ENCODE results near the gene CSTPP1.

DNA sequence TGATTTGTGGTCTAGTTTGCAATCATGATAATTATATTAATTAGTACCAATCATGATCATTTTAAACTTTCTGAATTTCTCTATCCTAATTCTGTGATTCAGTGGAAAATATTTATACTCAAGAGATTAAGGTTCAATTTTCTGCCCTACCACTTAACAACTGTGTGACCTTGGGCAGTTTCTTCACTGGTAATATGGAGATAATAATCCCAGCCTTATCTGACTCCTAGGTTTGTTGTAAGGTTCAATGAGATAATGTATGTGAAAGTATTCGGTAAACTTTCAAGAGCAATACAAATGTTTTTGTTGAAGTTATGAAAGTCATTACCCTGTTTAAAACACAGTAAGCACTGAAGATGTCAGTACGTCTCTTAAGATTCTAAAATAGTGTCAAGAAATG lies 36.3 kb downstream of the CSTPP1 start:
- TF ChIP-seq, protein P1, sequence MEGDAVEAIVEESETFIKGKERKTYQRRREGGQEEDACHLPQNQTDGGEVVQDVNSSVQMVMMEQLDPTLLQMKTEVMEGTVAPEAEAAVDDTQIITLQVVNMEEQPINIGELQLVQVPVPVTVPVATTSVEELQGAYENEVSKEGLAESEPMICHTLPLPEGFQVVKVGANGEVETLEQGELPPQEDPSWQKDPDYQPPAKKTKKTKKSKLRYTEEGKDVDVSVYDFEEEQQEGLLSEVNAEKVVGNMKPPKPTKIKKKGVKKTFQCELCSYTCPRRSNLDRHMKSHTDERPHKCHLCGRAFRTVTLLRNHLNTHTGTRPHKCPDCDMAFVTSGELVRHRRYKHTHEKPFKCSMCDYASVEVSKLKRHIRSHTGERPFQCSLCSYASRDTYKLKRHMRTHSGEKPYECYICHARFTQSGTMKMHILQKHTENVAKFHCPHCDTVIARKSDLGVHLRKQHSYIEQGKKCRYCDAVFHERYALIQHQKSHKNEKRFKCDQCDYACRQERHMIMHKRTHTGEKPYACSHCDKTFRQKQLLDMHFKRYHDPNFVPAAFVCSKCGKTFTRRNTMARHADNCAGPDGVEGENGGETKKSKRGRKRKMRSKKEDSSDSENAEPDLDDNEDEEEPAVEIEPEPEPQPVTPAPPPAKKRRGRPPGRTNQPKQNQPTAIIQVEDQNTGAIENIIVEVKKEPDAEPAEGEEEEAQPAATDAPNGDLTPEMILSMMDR (IDR thresholded peaks at IDR 0.05; ENCODE audit: insufficient read depth, low read length, poor library complexity, severe bottlenecking) = no peak
- TF ChIP-seq EZH2phosphoT487 (conservative IDR thresholded peaks at IDR 0.05; ENCODE audit: low read length) = no peak
